DND-41 (cell line): ENCODE measurements around the gene DLG2.

Source experiments
- ATAC-seq: fragments of 200-7000 bp; cut with Tn5 transposase; 3 replicates; pipeline ENCODE4 v1.9.1; 2021; ENCODE audit warnings: low read depth; ENCODE audit not compliant: insufficient read depth
- DNase-seq: peaks from one replicate; pipeline ENCODE4 v3.0.0-alpha.2; 2020
- H2AFZ ChIP-seq: 2 replicates; pipeline ENCODE4 v1.6.0; 2012; ENCODE audit warnings: low read depth, low read length
- H3K27ac ChIP-seq: 2 replicates; pipeline ENCODE4 v1.5.1; 2012; ENCODE audit warnings: low read length, inconsistent platforms
- H3K27me3 ChIP-seq: fragments of 200-600 bp; sonication (generic); 2 replicates; pipeline ENCODE4 v1.6.0; 2012; ENCODE audit warnings: low read length, mild to moderate bottlenecking, inconsistent platforms; ENCODE audit not compliant: insufficient read depth, poor library complexity
- H3K36me3 ChIP-seq: 2 replicates; pipeline ENCODE4 v1.5.1; 2012; ENCODE audit warnings: low read length, inconsistent platforms; ENCODE audit not compliant: insufficient read depth
- H3K4me1 ChIP-seq: 2 replicates; pipeline ENCODE4 v1.5.1; 2012; ENCODE audit warnings: mild to moderate bottlenecking, low read length; ENCODE audit not compliant: insufficient read depth
- H3K4me2 ChIP-seq: 2 replicates; pipeline ENCODE4 v1.6.0; 2012; ENCODE audit warnings: mild to moderate bottlenecking, moderate library complexity, low read length, inconsistent platforms; ENCODE audit not compliant: insufficient read depth
- H3K4me3 ChIP-seq, 2 experiments: fragments of 200-600 bp in 1 of 2; shearing (Covaris generic) in 1 of 2; 2 replicates each; pipeline ENCODE4 v1.5.1; 2012 to 2016; ENCODE audit warnings: inconsistent platforms in 2 of 2, low read length in 2 of 2, mild to moderate bottlenecking in 2 of 2, low read depth in 1 of 2, moderate library complexity in 1 of 2
- H3K79me2 ChIP-seq: 2 replicates; pipeline ENCODE4 v1.6.0; 2012; ENCODE audit warnings: low read length, inconsistent platforms; ENCODE audit not compliant: insufficient read depth
- H3K9ac ChIP-seq: 2 replicates; pipeline ENCODE4 v1.6.0; 2012; ENCODE audit warnings: low read depth, mild to moderate bottlenecking, inconsistent platforms, low read length, moderate library complexity
- H3K9me3 ChIP-seq: 2 replicates; pipeline ENCODE4 v1.5.1; 2012; ENCODE audit warnings: low read length, moderate library complexity, mild to moderate bottlenecking, inconsistent platforms; ENCODE audit not compliant: insufficient read depth, severe bottlenecking
- H4K20me1 ChIP-seq: 2 replicates; pipeline ENCODE4 v1.6.0; 2012; ENCODE audit warnings: low read length; ENCODE audit not compliant: insufficient read depth
- EZH2 ChIP-seq: IDR thresholded peaks from 3 replicates; pipeline ENCODE4 v1.6.1; 2012; ENCODE audit warnings: borderline replicate concordance, low read depth, mild to moderate bottlenecking, moderate library complexity, low read length, inconsistent platforms; ENCODE audit not compliant: severe bottlenecking
- TF ChIP-seq, protein P1 (sequence below): IDR thresholded peaks from 2 replicates; pipeline ENCODE4 v1.5.1; 2012; ENCODE audit warnings: borderline replicate concordance, low read length, moderate library complexity, mild to moderate bottlenecking; ENCODE audit not compliant: poor library complexity, severe bottlenecking; ENCODE audit errors: extremely low read depth

DLG2 gene

DNA sequence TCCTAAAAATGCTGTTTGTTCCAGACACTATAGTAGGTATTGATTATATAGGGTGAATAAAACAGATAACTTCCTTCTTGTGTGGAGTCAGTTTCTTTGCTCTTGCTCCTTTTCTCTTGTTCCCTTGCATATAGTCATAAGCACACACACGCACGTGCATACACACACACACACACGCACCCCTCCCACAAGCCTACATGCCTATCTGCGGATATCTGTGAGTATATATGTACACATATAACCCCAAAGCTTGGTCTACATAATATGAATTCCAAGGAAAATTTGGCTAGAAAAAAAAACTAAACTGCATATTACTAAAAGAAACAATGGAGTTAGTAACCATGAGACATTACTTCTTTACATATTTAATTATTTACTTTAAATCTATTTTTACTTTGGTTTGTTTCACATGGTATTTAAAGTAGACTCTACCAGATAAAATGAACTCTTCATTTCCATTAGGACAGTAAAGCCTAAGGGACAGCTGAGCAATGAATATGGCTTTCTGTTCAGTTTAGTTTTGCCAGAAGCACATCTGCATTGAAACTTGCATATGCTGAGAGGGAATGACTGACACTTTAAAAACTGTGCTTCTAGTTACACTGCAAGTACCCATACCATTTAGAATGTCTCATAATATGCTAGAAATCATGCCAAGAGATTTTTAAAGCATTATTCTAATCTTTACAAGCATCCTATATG, 676.4 kb downstream of the DLG2 start:
- Histone ChIP-seq H3K36me3 (no peaks in the 10 kb centered on the region), H4K20me1 (no peaks in the 10 kb centered on the region), H3K79me2 (no peaks in the 10 kb centered on the region), H3K9ac (no peak overlapping the region), H3K9me3 (no peaks in the 10 kb centered on the region), H3K4me1 (no peaks in the 10 kb centered on the region), H3K27ac (no peak overlapping the region), H2AFZ (no peak overlapping the region), H3K4me2 (no peak overlapping the region), H3K27me3 (no peaks in the 10 kb centered on the region), H3K4me3 (no peak overlapping the region)
- TF ChIP-seq, protein P1, sequence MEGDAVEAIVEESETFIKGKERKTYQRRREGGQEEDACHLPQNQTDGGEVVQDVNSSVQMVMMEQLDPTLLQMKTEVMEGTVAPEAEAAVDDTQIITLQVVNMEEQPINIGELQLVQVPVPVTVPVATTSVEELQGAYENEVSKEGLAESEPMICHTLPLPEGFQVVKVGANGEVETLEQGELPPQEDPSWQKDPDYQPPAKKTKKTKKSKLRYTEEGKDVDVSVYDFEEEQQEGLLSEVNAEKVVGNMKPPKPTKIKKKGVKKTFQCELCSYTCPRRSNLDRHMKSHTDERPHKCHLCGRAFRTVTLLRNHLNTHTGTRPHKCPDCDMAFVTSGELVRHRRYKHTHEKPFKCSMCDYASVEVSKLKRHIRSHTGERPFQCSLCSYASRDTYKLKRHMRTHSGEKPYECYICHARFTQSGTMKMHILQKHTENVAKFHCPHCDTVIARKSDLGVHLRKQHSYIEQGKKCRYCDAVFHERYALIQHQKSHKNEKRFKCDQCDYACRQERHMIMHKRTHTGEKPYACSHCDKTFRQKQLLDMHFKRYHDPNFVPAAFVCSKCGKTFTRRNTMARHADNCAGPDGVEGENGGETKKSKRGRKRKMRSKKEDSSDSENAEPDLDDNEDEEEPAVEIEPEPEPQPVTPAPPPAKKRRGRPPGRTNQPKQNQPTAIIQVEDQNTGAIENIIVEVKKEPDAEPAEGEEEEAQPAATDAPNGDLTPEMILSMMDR: no peak
- TF ChIP-seq EZH2: no peak
- DNase-seq (no peak), ATAC-seq (no peak)

DNA sequence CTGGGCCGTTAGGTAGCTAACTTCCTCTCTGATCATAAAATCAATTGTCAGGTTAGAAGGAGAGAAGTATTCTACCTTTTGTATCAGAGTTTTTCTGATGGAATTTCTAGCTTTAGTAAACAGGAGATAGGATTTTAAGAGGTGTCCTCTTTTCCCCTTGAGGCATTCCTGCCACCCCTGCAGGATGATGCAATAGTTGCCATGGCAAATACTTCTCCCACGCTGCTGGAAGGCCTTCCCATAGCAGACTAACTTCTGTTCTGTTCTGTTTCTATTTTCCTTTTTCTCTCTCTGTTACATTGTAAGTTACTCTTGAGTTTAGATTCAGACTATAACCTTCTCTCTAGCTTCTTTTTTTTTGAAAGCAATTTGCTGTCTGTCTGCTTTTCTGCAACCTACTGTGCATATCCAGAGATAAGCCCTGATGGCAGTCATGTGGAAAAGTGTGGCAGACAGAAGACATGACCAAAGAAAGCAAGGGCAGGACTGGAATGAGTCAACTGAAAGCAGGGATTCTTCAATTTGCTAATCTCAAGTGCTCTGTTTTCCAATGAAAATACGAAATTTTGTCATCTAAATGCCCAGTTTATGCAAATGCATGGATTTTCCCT, 679.1 kb downstream of the DLG2 start:
- no peak overlapping the region for H3K4me2 ChIP-seq
- no peak overlapping the region for H3K4me3 ChIP-seq
- no peaks in the 10 kb centered on the region for H3K79me2 ChIP-seq
- H3K36me3 ChIP-seq: no peaks in the 10 kb centered on the region
- H3K9me3 ChIP-seq: no peaks in the 10 kb centered on the region
- no peaks in the 10 kb centered on the region for H3K4me1 ChIP-seq
- no peak for DNase-seq
- TF ChIP-seq, protein P1: no peak
- TF ChIP-seq EZH2: no peak
- no peaks in the 10 kb centered on the region for H4K20me1 ChIP-seq
- ATAC-seq: no peak
- no peak overlapping the region for H3K9ac ChIP-seq
- no peak overlapping the region for H2AFZ ChIP-seq
- no peak overlapping the region for H3K27ac ChIP-seq
- no peaks in the 10 kb centered on the region for H3K27me3 ChIP-seq

DNA sequence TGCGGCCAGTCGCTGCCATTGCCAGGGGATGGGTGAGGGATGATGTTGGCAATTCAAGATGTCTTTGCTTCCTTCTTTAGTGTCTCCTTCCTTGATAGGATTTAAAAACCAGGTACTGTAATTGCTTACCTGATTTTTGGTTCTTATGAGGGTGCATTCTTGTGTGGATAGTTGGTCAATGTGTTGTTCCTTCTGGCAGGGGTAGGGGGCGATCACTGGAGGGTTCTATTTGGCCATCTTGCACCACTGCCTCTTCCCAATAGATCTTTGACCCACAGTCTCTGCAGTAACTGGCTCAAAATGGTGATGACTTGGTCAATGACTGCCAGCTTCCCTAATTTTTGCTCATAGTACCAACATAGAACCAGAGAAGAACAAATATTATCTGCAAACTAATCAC, 680.1 kb downstream of the DLG2 start:
- Histone ChIP-seq H3K4me2 (no peak overlapping the region), H3K4me1 (no peaks in the 10 kb centered on the region), H4K20me1 (no peaks in the 10 kb centered on the region), H3K27me3 (no peaks in the 10 kb centered on the region), H3K79me2 (no peaks in the 10 kb centered on the region), H2AFZ (no peak overlapping the region), H3K9ac (no peak overlapping the region), H3K4me3 (no peak overlapping the region), H3K9me3 (no peaks in the 10 kb centered on the region), H3K27ac (no peak overlapping the region), H3K36me3 (no peaks in the 10 kb centered on the region)
- DNase-seq: no peak
- TF ChIP-seq, protein P1: no peak
- TF ChIP-seq EZH2: no peak
- ATAC-seq: no peak
